ENCODE results near the gene ADGRA1. TPM values are rescaled to one million over a fixed set of nuclear protein-coding genes. Genes with fewer than 3 reads are reported as not detected.
"Not testable (repeated sequence)": the region's sequence is repeated elsewhere in the genome, so short reads cannot be mapped to it uniquely, and the experiment has no call there.

Gene ADGRA1
- total RNA-seq, 1 experiment from 2014 or later, result not detected

DNA sequence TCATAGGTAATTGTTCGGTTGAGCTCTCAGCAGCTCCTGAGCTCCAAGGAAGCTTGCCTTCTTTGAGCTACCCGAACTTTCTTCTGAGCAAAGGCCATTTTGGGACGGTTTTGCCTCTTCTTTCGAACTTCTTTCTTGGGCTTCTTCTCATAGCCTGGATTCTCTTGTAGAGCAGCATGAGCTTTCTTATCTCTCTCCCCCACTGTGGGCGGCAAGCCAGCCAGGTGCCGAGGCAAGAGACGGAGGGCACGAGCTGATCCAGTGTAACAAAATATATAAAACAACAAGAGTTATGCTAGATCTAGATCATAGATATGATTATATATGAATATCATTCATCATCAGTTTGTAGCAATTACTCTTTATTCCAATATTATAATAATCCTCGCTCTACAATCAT is 55.8 kb downstream of the ADGRA1 start:
- no peak for DNase-seq (ENCODE audit: low spot score)

DNA sequence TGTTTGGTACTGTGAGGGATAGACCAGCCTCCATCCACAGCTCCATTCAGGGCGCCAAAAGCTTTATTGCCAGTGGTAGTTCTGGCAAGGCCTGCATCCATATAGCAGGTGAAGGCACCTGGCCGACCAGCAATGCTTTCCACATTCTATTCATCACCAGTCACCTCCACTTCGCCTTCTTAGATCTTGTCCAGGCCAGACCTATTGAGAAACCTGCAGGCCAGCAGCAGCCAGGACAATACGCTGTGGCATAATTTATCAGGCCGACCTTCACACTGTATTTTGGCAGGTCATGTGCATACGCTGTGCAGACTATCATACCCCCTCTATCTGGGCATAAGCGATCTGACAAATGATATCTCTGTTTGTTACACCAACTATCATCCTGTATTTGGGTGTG is 57.0 kb downstream of the ADGRA1 start:
- DNase-seq (ENCODE audit: low spot score), result no peak

DNA sequence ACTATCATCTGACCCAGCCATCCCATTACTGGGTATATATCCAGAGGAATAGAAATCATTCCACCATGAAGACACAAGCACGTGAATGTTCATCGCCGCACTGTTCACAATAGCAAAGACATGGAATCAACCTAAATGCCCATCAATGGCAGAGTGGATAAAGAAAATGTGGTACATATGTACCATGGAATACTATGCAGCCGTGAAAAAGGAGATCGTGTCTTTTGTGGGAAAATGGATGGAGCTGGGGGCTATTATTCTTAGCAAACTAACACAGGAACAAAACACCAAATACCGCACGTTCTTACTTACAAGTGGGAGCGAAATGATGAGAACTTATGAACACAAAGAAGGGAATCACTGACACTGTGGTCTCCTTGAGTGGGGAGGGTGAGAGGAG is 62.5 kb downstream of the ADGRA1 start:
- no peak for DNase-seq (ENCODE audit: low spot score)

DNA sequence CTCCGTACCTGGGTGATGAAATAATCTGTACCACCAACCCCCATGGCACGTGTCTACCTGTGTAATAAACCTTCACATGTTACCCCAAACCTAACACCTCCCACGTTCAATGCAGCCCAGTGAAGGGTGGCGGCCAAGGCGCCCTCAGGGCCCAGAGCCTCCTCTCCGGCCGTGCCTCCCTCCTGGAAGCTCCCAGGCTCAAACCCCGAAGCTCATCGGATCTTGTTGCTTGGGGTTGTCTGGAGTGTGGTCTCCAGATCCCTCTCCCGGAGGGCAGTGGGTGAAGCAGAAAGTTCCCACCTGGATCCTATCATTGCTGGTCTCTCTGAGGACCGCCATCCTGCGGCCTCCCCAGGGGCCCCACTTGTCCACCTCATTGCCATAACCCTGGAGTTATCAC is 62.9 kb downstream of the ADGRA1 start:
- DNase-seq (ENCODE audit: low spot score), result no peak

DNA sequence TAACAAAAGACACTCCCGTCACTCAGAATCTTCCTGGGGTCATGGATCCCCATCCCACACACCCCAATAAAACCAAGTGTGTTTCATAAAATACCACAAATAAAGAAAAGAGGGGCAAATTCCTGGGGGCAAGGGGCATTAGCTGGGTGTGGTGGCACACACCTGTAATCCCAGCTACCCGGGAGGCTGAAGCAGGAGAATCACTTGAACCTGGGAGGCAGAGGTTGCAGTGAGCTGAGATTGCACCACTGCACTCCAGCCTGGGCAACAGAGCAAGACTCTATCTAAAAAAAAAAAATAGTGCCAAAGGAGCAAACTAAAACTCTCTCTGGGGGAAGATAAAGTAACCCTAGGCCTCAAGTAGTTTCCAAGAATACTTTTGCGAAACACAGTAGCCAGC is 63.3 kb downstream of the ADGRA1 start:
- DNase-seq (ENCODE audit: low spot score), result not testable (repeated sequence)

DNA sequence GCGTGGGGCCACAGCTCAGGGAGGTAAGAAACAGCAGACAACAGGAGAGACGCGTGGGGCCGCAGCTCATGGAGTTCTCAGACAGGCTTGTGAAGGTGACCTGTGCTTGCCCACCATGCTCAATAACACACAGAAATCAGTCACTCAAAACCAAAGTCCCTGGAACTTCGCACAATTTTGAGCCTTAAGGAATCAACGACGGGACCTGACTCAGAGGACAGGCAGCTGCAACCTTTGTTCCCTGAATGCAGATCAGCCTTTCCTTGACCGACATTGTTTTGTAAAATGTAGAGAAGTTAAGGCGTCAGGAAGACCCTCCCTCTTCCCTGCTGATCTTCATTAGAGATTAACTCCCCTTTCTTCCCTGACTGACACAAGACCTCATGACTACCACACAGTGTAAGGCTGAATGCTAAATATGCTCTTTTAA is 63.8 kb downstream of the ADGRA1 start:
- no peak for DNase-seq (ENCODE audit: low spot score)

DNA sequence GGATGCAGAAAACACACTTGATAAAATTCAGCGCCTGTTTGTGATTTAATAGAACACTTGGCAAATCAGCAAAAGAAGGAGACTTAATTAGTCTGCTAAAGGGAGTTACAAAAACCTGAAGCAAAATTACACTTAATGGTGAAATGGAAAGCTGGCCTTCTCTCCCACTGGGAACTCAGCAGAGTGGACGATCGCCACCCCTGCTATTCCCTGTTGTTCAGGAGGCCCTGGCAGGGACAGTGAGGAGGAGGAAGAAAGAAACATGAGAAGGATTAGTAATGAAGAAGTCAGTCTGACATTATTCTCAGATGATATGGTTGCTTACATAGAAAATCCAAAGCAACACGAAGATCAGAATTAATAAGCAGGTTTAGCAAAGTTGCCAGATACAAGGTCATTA is 66.7 kb downstream of the ADGRA1 start:
- DNase-seq (ENCODE audit: low spot score), result no peak

DNA sequence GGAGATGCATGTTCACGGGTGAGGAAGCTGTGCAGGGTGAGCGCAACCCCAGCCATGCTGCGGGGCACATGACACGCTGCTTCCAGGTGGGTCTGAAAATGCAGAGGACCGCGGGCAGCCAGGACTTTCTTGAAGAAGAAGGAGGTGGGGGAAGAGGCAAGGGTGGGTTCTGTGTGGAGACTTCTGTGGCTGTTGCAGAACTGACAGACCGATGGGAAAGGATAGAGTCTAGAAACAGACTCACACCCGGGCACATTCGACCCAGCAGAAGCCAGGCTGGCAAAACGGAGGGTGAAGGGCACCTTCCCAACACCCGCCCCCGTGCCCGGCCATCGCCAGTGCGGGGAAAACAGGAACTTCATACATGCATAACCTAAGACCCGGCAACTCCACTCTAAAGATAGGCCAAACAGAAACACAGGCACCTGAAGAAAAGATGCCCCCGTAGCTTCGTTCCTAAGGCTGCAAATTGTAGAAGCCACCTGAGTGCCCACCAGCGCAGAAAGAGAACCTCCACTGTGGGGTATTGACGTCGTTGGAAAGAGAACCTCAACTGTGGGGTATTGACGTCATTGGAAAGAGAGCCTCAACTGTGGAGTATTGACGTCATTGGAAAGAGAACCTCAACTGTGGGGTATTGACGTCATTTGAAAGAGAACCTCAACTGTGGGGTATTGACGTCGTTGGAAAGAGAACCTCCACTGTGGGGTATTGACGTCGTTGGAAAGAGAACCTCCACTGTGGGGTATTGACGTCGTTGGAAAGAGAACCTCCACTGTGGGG is 67.5 kb downstream of the ADGRA1 start:
- DNase-seq (ENCODE audit: low spot score), result no peak

DNA sequence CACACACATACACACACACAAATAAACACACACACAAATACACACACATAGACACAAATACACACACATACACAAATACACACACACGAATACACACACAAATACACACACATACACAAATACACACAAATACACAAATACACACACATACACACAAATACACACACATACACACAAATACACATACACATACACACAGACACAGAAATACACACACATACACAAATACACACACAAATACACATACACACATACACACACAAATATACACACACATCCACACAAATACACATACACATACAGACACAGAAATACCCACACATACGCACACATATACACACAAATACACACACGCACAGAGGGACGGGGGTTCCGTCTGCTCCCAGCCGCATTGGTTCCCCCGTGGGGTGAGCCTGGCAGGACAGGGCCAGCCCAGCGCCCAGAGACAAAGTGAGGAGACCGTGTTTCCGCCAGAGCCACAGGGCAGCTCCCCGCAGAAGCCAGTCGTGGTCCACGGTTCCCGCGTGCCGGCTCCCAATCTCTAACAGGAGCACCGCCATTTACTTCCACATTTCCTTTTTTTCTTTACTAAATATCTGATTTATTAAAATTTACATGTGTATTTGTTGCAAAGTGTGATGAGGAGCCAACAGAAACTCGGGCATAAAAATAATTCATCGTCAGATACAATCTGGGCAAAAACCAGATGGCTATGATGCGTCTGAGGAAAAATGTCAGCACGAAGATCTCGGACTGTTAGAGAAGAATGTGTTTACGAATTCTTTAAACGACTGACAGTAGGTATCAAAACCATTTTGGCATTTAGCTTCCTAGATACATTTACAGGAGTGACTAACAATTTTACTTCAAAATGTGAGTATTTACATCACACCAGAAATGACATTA is 69.2 kb downstream of the ADGRA1 start:
- no peak for DNase-seq (ENCODE audit: low spot score)

DNA sequence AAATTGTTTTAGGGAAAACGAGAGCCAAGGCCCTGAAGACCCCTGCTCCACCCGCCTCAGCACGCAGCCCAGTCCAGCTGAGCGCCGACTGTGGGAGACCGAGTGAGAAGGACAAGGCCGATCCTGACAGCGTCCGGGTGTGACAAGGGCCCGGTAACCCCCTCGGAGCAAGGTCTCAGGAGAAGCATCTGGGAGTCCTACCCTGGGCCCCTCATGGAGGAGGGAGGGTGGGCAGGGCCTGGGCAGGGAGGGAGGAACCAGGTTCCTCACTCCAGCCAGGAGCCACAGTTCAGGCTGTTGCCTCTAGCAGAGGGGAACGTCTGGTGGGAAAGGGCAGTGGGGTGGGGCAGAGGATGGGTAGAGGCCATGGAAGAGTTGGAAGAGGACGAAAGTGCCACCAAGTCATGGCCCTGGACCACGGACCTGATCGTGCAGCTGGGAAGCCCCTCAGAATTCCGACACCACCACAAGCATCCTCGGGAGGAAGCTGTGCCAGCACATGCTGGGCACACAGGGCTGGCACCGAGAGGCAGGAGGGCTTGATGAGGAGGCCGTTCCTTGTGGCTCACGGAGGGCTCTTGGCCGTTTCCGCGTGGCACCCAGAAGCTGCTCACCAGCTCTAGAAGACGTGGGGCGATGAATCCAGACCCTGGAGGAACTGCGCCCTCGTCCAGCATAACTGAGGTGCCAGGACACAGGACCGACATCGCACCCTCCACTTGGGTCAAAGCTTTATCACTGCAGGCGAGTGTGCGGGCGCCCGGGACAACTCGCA is 70.1 kb downstream of the ADGRA1 start:
- DNase-seq (ENCODE audit: low spot score), result no peak

DNA sequence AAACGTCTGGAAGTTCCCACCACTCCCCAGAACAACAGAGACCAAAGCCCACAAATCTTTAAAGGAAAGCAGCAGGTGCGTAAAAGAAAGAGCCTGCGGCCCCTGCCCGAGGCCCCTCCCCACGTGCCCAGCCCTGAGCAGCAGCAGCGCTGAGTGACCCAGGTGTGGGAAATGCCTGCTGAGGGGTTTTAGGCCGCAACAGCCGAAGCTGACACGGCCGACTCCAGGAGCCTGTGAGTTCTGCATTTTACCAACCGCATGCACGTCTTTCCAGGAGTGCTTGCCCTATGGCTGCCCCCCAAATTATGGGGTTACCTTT is 70.7 kb downstream of the ADGRA1 start:
- no peak for DNase-seq (ENCODE audit: low spot score)

DNA sequence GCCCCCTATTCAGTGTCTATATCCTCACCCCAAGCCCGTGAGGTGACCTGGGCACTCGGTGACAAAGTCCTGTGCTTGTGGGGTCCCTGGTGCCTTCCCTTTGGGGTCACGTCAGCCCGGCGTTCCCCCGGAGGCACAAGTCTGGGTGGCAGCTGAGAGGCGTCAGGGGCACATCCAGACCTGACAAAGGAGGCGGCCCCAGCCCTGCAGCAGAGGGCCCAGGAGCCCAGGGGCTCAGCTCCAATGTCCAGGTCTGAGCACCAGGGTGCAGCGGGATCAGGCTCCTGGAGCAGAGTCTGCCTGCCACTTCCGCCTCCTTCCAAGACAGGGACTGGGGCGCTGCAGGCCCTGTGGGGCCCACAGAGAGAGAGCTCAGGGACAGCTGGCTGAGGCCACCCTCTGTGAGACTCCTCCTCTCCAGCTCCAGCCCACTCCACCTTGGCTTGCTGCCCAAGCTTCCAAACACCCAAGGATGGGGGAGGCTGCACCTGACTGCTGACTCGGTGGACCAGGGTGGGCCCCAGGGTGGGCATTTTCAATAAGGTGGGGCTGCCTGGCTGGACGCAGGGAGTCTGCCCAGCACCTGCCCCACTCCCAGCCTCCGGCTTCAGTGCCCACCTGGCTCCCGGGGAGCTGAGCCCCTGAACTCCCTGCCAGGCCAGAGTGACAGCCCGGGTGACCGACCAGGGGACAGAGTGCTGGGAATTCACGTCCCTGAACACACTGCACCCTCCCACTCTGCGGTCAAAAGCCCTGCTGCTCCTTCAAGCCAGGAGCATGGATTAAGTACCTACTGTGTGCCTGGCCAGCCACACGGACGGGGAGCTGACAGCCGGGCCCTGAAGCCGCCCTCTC is 71.3 kb downstream of the ADGRA1 start:
- DNase-seq (ENCODE audit: low spot score), result peak; percentile 46

DNA sequence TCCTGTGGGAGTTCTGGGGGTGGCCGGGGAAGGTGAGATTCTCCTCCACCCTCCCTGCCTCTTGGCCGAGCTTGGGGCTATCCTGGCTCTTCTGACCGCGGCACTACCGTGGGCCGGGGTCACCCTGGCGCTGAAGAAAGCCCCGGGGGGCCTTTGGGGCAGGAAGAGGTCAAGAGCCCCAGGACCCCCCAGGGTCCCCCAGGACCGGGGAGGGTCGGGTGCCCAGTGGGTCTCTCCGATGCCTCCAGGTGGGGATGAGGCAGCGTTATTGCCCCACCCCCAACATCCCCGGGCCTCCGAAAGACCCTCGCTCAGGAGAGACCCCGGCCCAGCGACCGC is 71.9 kb downstream of the ADGRA1 start:
- DNase-seq (ENCODE audit: low spot score), result no peak

DNA sequence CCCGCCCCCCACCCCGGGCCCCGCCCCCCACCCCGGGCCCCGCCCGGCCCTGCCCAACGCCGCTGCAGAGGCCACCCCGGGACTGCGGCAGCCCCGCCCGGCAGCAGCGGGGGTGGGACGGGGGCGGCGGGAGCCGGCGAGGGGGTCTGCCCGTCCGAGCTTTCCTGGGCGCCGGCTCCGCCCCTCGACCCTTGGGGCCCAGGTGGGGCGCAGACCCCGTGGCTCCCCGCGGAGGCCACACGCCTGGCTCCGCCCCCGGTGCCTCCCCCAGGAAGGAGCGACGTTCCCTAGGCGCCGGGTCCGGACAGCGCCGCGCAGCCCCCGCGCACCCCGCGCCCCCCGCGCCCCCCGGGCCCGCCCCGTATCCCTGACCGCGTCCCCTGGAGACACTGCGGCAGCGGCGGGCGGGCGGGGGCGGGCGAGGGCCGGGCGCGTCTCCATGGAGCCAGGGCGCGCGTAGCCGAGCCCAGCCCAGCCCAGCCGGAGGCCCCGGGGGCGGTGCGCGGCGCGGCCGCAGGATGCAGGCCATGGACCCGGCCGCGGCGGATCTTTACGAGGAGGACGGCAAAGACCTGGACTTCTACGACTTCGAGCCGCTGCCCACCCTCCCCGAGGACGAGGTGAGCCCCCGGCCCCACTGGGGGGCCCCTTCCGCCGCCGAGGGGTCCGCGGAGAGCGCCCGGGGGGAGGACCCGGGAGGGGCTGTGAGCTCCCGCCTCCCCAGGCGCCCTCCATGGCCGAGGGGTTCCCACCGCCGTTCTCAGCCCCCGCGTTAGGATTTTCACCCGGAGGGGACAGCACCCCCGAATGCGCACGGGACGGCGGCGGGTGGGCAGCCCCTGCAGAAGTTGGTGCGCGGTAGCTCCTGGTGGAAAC is 72.5 kb downstream of the ADGRA1 start, which contains the start of gene KNDC1:
KNDC1 (plus strand) TSS at position 270 of the 876 bp plus-strand sequence; CDS start at position 519, 249 bp downstream.
- DNase-seq (ENCODE audit: low spot score), result peak; percentile 20

DNA sequence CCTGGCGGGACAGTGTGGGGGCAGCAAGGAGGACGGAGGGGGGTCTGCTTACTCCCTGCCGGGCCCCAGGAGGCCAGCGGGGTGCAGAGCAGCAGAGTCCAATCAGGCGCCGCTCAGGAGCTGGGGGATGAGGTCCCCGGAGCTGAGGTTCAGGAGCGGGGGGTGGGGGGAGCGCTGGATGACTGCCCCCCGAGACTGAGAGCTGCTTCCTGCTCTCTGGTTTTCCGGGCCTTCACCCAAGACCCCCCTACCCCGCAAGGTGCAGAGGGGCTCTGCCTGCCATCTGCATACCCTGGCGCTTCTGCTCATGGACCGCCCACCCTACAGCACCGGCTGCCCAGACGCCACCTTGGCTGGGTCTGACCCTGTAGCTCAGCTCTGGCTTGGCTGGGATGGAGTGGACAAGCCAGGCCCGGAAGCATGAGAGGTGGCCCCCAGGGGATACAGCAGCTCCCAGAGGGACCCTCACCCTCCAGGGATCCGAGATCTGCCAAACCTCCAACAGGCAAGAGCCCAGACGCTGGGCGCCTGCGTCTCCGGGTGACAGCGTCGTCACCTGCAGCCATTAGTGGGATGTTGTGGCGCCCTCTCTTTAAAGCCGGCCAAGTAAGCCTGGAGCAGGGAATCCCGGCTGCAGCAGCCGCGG is 73.2 kb downstream of the ADGRA1 start:
- no peak for DNase-seq (ENCODE audit: low spot score)

DNA sequence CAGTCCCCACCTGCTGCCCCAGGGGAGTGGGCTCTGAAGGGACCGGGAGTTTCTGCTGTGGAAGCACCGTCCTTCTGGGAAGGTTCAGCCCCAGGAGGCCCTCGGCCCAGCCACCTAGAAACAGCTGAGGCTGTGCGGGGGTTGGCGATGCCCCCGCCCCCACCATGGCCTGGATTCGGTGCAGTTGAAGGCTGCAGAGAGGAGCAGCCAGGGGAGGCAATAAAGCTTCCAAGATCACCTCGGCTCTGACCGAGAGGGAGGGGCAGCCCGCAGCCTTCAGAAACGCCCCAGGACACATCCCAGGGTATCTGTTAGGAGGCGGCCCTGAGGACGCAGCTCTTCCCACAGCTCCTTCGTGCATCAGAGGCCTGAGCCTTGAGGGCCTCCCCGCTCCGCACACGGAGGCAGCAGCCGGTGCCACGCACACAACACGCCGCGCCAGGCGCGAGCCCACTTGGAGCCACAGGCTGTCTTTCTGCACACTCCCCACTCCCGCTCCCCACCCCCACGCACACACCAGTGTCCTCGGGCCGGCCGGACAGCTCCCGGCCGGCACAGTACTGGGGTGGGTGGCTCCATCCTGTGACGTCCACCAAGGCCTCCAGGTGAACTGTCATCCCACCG is 73.9 kb downstream of the ADGRA1 start:
- DNase-seq (ENCODE audit: low spot score), result no peak

DNA sequence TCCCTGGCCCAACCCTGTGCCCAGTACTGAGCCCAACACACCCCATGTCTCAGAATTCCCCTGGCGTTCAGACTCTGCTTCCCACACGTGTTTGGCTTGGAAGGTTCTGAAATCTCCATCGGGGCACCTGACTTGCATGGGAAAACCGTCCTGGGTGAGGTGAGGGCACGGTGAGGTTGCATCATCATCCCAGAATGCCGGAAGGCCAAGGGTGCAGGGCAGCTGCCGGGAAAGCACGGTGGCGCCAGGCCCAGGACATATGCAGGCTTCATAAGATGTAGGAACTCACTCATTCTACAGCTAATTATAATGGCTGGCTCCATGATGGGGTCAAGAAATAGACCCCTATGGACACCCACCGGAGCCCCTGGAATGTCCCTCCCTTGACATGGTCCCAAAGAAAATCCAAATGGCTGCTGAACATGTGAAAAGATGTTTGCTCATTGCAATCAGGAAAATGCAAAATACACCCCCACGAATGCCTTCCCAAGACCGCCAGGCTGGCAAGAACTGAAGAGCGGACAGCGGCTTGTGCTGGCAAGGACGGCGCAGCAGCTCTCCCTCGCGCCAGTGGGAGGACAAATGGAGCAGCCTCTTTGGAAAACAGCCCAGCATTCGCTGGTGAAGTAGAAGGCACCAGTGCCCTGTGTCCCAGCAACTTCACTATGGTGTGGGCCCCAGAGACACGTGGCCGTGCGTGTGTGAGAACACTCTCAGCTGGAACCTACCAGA is 74.6 kb downstream of the ADGRA1 start:
- no peak for DNase-seq (ENCODE audit: low spot score)
